Right lobe of liver (tissue), 4 donors: Measurements from ENCODE around the gene PAAF1.

Experiments used
- POLR2A ChIP-seq: fragments of 450-650 bp; IDR thresholded peaks from one replicate; pipeline ENCODE4 v1.6.1; 2017; ENCODE audit warnings: antibody characterized with exemption, mild to moderate bottlenecking
- TF ChIP-seq, protein P1 (sequence below), 4 donors: fragments of 200-600 bp in 3 of 4; fragments of 450-650 bp in 1 of 4; IDR thresholded peaks; one replicate each; pipeline versions ENCODE4 v1.5.1 to v1.8.0; 2016 to 2022; ENCODE audit warnings: antibody characterized with exemption in 4 of 4, mild to moderate bottlenecking in 2 of 4
- donor health status: DM: no; HTN: no; CAD: no.
- donor health status: DM: no; HTN: no; CAD: no.
- donor health status: DM: no; HTN: yes; CAD: no.

- TF ChIP-seq, protein P1, sequence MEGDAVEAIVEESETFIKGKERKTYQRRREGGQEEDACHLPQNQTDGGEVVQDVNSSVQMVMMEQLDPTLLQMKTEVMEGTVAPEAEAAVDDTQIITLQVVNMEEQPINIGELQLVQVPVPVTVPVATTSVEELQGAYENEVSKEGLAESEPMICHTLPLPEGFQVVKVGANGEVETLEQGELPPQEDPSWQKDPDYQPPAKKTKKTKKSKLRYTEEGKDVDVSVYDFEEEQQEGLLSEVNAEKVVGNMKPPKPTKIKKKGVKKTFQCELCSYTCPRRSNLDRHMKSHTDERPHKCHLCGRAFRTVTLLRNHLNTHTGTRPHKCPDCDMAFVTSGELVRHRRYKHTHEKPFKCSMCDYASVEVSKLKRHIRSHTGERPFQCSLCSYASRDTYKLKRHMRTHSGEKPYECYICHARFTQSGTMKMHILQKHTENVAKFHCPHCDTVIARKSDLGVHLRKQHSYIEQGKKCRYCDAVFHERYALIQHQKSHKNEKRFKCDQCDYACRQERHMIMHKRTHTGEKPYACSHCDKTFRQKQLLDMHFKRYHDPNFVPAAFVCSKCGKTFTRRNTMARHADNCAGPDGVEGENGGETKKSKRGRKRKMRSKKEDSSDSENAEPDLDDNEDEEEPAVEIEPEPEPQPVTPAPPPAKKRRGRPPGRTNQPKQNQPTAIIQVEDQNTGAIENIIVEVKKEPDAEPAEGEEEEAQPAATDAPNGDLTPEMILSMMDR (IDR thresholded peaks at IDR 0.05): no peak
- TF ChIP-seq POLR2A: no peak
Observed at GRCh38 chr11:73942010-73942409, 65.2 kb downstream of the PAAF1 start.
